ENCODE measurements around the gene MYO1D.

- TF ChIP-seq CTCF (conservative IDR thresholded peaks at IDR 0.05; ENCODE audit: low read depth, low read length) (no peak), EZH2phosphoT487 (IDR thresholded peaks at IDR 0.05; ENCODE audit: borderline replicate concordance, low read length) (no peak)
Measured at GRCh38 chr17:32513579-32513978, 363.3 kb downstream of the MYO1D start.
